Naive thymus-derived CD4-positive, alpha-beta T cell (primary cell): Measurements from ENCODE around the gene MBD5. TPM values are rescaled to one million over a fixed set of nuclear protein-coding genes. Genes with fewer than 3 reads are reported as not detected.
"Not testable (repeated sequence)": the region's sequence is repeated elsewhere in the genome, so short reads cannot be mapped to it uniquely, and the experiment has no call there.

Source experiments
- ATAC-seq: fragments of 150-1000 bp; cut with Tn5 transposase; 2 replicates; pipeline ENCODE4 v1.10.0; 2021; ENCODE audit warnings: mild to moderate bottlenecking, moderate library complexity
- CTCF ChIA-PET: fragments of 350-600 bp; sonication (Branson Sonifier 250); formaldehyde crosslinking; loops from one replicate; lab custom pipeline; 2021; ENCODE audit warnings: antibody characterized with exemption; lab: Charles Lee
- POLR2A ChIA-PET: fragments of 350-600 bp; sonication (Branson Sonifier 250); formaldehyde crosslinking; loops from one replicate; lab custom pipeline; 2021; ENCODE audit warnings: antibody characterized with exemption, inconsistent platforms; lab: Charles Lee
- DNase-seq, 9 donors: peaks; one replicate each; pipeline versions ENCODE4 v3.0.0 to v3.0.0-alpha.2; 2020 to 2022; ENCODE audit warnings: mixed read lengths in 1 of 9
- H3K27ac ChIP-seq: one replicate; pipeline ENCODE4 v1.7.0; 2013; ENCODE audit warnings: mild to moderate bottlenecking, low read depth, low read length, moderate library complexity
- H3K27me3 ChIP-seq, 2 donors: one replicate each; pipeline ENCODE4 v1.7.0; 2013; ENCODE audit warnings: low read length in 2 of 2, mild to moderate bottlenecking in 2 of 2, moderate library complexity in 2 of 2; ENCODE audit not compliant: control insufficient read depth in 2 of 2, insufficient read depth in 2 of 2
- H3K36me3 ChIP-seq, 3 experiments: 1 replicate in 2 of 3; 2 replicates in 1 of 3; pipeline ENCODE4 v1.7.0; 2013; ENCODE audit warnings: low read length in 3 of 3, mild to moderate bottlenecking in 3 of 3, moderate library complexity in 1 of 3; ENCODE audit not compliant: insufficient read depth in 3 of 3, control insufficient read depth in 2 of 3
- H3K4me1 ChIP-seq, 2 donors: one replicate each; pipeline ENCODE4 v1.7.0; 2013; ENCODE audit warnings: low read length in 2 of 2, mild to moderate bottlenecking in 2 of 2, moderate library complexity in 1 of 2; ENCODE audit not compliant: control insufficient read depth in 2 of 2, insufficient read depth in 2 of 2
- H3K4me3 ChIP-seq: 2 replicates; pipeline ENCODE4 v1.7.0; 2013; ENCODE audit warnings: mild to moderate bottlenecking, low read length
- H3K9me3 ChIP-seq, 3 experiments: 1 replicate in 2 of 3; 2 replicates in 1 of 3; pipeline ENCODE4 v1.7.0; 2013; ENCODE audit warnings: low read length in 3 of 3; ENCODE audit not compliant: control insufficient read depth in 2 of 3
- H3K27ac Mint-ChIP-seq, 9 donors: one replicate each; pipeline ENCODE4 v1.8.0; 2020 to 2022; ENCODE audit warnings: mixed read lengths in 9 of 9, mild to moderate bottlenecking in 8 of 9, moderate library complexity in 5 of 9, inconsistent platforms in 2 of 9
- H3K27me3 Mint-ChIP-seq, 5 donors: one replicate each; pipeline ENCODE4 v1.8.0; 2021 to 2022; ENCODE audit warnings: mixed read lengths in 5 of 5, mild to moderate bottlenecking in 1 of 5
- H3K36me3 Mint-ChIP-seq, 5 donors: one replicate each; pipeline ENCODE4 v1.8.0; 2020 to 2022; ENCODE audit warnings: mixed read lengths in 5 of 5, mild to moderate bottlenecking in 3 of 5, inconsistent platforms in 1 of 5
- H3K4me1 Mint-ChIP-seq, 7 donors: one replicate each; pipeline ENCODE4 v1.8.0; 2020 to 2022; ENCODE audit warnings: mixed read lengths in 7 of 7, mild to moderate bottlenecking in 3 of 7, inconsistent platforms in 1 of 7
- H3K4me3 Mint-ChIP-seq, 10 donors: one replicate each; pipeline ENCODE4 v1.8.0; 2020 to 2022; ENCODE audit warnings: mild to moderate bottlenecking in 10 of 10, mixed read lengths in 10 of 10, moderate library complexity in 6 of 10, inconsistent platforms in 2 of 10
- H3K9me3 Mint-ChIP-seq, 11 donors: one replicate each; pipeline ENCODE4 v1.8.0; 2020 to 2022; ENCODE audit warnings: mixed read lengths in 11 of 11, mild to moderate bottlenecking in 4 of 11, inconsistent platforms in 1 of 11, moderate library complexity in 1 of 11
- intact Hi-C, 2 donors: fragments of 100-400 bp; cut with micrococcal nuclease; formaldehyde crosslinking; loops; one replicate each; pipeline ENCODE4 v1.15.1; 2023
- polyA plus RNA-seq, 2 donors: library from polyadenylated mRNA; unstranded; fragments of 300-500 nt; fragmentation: Illumina TruSeq; gene quantifications; one replicate each; pipeline ENCODE4 v1.2.3, GENCODE V29; 2021
- total RNA-seq, 6 experiments: library from RNA in 5 of 6; stranded (reverse) in 5 of 6; gene quantifications; 1 replicate in 5 of 6; 2 replicates in 1 of 6; pipeline ENCODE4 v1.2.3 and lab custom pipeline; 2021 to 2026

MBD5 gene
- total and polyA plus RNA-seq, 7 experiments from 2014 or later = 14.6 to 76.8 (median 58.6) TPM

DNA sequence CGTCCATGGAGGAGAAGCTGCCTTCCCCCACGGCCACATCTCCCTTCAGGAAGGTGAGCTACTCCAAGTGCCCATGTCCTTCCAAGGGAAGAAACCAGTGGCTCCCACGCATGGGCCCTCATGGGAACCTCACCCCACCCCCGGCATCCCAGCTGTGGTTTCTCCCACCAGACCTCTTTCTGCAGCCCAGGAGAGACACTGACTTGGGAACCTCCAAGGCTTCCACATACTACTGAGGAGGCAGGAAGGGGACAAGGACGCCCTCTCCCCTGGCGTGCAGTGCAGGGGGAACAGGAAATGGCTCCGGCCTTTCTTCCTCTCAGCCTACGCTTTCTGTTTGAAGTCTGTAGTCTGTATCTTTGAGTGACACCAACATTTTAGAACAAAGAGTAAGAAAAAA is 519.1 kb downstream of the MBD5 start:
- H3K27ac ChIP-seq = no peak overlapping the region
- Mint-ChIP-seq H3K9me3 (peaks cover 0 to 5% (median 0%) of the 10 kb centered on the region in 11 donors), H3K36me3 (peaks cover 0 to 19% (median 0%) of the 10 kb centered on the region in 5 donors), H3K4me3 (peak overlapping the region; percentile 47 to 78 (median 60)), H3K4me1 (peaks cover 21 to 77% (median 59%) of the 10 kb centered on the region in 7 donors), H3K27ac (peak overlapping the region; percentile 48 to 93 (median 89)), H3K27me3 (peaks cover 0 to 4% (median 0%) of the 10 kb centered on the region in 5 donors)
- intact Hi-C loops = loop anchor here (1.0 to 2.0 kb wide), 2 partner anchors 12 to 15 kb away; no protein-coding TSS in a partner anchor
- peak in 4 of 9 donors; percentile 32 to 42 (median 40) for DNase-seq
- ChIA-PET CTCF (interaction anchor here (0.7 to 1.1 kb wide), 4 partner anchors 11 to 35 kb away, joined by 3 to 5 read pairs (median 4); no protein-coding TSS in a partner anchor), POLR2A (interaction anchor here (0.6 to 5.9 kb wide), 4 partner anchors 12 to 31 kb away, joined by 3 to 38 read pairs (median 20); no protein-coding TSS in a partner anchor)
- H3K9me3 ChIP-seq = no peaks in the 10 kb centered on the region
- peak; percentile 60 for ATAC-seq
- H3K36me3 ChIP-seq = no peaks in the 10 kb centered on the region
- peak overlapping the region; percentile 10 for H3K4me3 ChIP-seq
- no peaks in the 10 kb centered on the region for H3K27me3 ChIP-seq
- H3K4me1 ChIP-seq = peaks cover 0 to 28% of the 10 kb centered on the region in 2 donors

DNA sequence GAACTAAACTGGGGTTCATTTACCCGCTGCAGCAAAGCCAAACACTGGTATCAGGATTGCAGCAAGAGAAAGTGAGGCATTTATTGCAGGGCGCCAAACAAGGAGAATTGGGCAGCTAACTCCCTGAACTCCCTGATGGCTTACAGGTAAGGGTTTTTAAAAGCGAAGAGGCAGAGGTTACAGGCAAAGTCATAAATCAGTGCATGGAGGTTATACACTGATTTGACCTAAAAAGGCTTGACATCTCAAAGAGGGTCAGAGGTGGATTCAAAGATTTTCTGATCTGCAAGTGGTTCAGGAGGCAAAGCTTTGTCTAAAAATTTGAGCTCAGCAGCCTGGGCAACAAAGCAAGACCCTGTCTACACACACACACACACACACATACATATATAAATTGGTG is 520.9 kb downstream of the MBD5 start:
- Mint-ChIP-seq H3K4me1 (peaks cover 27 to 87% (median 67%) of the 10 kb centered on the region in 7 donors), H3K36me3 (peaks cover 0 to 24% (median 0%) of the 10 kb centered on the region in 5 donors), H3K9me3 (peaks cover 0 to 11% (median 0%) of the 10 kb centered on the region in 11 donors), H3K4me3 (peak overlapping the region in 1 of 10 donors; percentile 62), H3K27ac (peak overlapping the region in 6 of 9 donors; percentile 46 to 90 (median 84)), H3K27me3 (peaks cover 0 to 4% (median 0%) of the 10 kb centered on the region in 5 donors)
- Histone ChIP-seq H3K4me1 (peaks cover 5 to 40% of the 10 kb centered on the region in 2 donors), H3K27me3 (no peaks in the 10 kb centered on the region), H3K9me3 (no peaks in the 10 kb centered on the region), H3K36me3 (no peaks in the 10 kb centered on the region), H3K27ac (no peak overlapping the region), H3K4me3 (no peak overlapping the region)
- ChIA-PET POLR2A (interaction anchor here (1.0 to 5.9 kb wide), 6 partner anchors 10 to 33 kb away, joined by 3 to 38 read pairs (median 4); no protein-coding TSS in a partner anchor), CTCF (interaction anchor here (1.1 kb wide), 2 partner anchors 12 to 21 kb away, joined by 3 read pairs; no protein-coding TSS in a partner anchor)
- intact Hi-C loops = loop anchor here in 1 of 2 donors (2.0 kb wide), 1 partner anchor 17 kb away; no protein-coding TSS in a partner anchor
- DNase-seq (no peak), ATAC-seq (no peak)

DNA sequence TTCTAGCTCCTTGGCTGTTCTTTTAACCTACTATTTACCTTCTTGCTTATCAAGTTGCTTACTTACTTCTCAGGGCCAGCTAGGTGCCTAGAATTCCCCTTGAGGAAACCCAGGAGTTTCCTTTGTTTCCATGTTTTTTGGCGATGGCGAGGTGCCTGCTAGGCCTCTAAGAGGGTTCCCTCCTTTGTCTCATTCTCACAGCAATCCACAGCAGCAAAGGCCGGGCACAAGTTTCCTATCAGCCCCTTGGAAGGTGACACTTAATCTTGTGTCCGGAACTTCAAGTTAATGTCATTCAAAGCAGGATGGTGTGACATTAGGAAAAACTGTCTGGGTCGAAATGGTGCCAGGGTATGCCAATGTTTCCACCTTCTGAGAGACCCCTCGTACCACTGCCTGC is 521.7 kb downstream of the MBD5 start:
- peaks cover 0 to 12% (median 0%) of the 10 kb centered on the region in 11 donors for H3K9me3 Mint-ChIP-seq
- peaks cover 0 to 4% (median 0%) of the 10 kb centered on the region in 5 donors for H3K27me3 Mint-ChIP-seq
- H3K4me3 ChIP-seq = no peak overlapping the region
- ChIA-PET CTCF (interaction anchor here (1.1 to 1.2 kb wide), 3 partner anchors 9 to 16 kb away, joined by 3 to 6 read pairs (median 3); no protein-coding TSS in a partner anchor), POLR2A (interaction anchor here (1.0 to 5.0 kb wide), 4 partner anchors 10 to 33 kb away, joined by 3 to 38 read pairs (median 3); no protein-coding TSS in a partner anchor)
- peaks cover 0 to 26% (median 0%) of the 10 kb centered on the region in 5 donors for H3K36me3 Mint-ChIP-seq
- H3K36me3 ChIP-seq = no peaks in the 10 kb centered on the region
- no peak for DNase-seq
- H3K27ac Mint-ChIP-seq = peak overlapping the region in 2 of 9 donors; percentile 42 to 61
- H3K27me3 ChIP-seq = no peaks in the 10 kb centered on the region
- H3K27ac ChIP-seq = no peak overlapping the region
- intact Hi-C loops = no loop called here
- no peak for ATAC-seq
- no peaks in the 10 kb centered on the region for H3K9me3 ChIP-seq
- peaks cover 31 to 89% (median 75%) of the 10 kb centered on the region in 7 donors for H3K4me1 Mint-ChIP-seq
- no peak overlapping the region for H3K4me3 Mint-ChIP-seq
- H3K4me1 ChIP-seq = peaks cover 5 to 48% of the 10 kb centered on the region in 2 donors

DNA sequence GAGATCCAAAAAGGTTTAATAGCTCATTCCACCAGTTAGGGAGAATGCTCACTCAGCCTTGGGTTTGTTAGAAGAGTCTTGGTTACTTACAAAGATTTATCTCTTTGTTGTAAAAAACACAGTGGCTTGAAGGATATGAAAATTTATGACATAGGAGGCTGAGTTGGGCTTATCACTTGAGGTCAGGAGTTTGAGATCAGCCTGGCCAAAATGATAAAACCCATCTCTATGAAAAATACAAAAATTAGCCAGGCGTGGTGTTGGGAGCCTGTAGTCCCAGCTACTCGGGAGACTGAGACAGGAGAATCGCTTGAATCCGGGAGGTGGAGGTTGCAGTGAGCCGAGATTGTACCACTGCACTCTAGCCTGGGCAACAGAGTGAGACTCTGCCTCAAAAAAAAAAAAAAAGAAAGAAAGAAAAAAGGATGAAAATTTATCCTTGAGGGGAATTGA is 522.2 kb downstream of the MBD5 start:
- DNase-seq, H3K27ac ChIP-seq, H3K36me3 ChIP-seq, H3K27me3 ChIP-seq, ATAC-seq, H3K4me3 Mint-ChIP-seq, H3K27me3 Mint-ChIP-seq, H3K4me3 ChIP-seq, H3K9me3 ChIP-seq, intact Hi-C loops: not testable (repeated sequence)
- peaks cover 0 to 26% (median 0%) of the 10 kb centered on the region in 5 donors for H3K36me3 Mint-ChIP-seq
- ChIA-PET CTCF (interaction anchor here (1.2 kb wide), 2 partner anchors 9 to 17 kb away, joined by 3 to 6 read pairs; no protein-coding TSS in a partner anchor), POLR2A (interaction anchor here (1.1 to 5.0 kb wide), 3 partner anchors 10 to 19 kb away, joined by 3 to 38 read pairs (median 3); no protein-coding TSS in a partner anchor)
- peaks cover 0 to 12% (median 0%) of the 10 kb centered on the region in 11 donors for H3K9me3 Mint-ChIP-seq
- H3K27ac Mint-ChIP-seq = peak overlapping the region in 2 of 9 donors; percentile 42 to 61
- H3K4me1 ChIP-seq = peaks cover 5 to 47% of the 10 kb centered on the region in 2 donors
- H3K4me1 Mint-ChIP-seq = peaks cover 31 to 93% (median 74%) of the 10 kb centered on the region in 7 donors

DNA sequence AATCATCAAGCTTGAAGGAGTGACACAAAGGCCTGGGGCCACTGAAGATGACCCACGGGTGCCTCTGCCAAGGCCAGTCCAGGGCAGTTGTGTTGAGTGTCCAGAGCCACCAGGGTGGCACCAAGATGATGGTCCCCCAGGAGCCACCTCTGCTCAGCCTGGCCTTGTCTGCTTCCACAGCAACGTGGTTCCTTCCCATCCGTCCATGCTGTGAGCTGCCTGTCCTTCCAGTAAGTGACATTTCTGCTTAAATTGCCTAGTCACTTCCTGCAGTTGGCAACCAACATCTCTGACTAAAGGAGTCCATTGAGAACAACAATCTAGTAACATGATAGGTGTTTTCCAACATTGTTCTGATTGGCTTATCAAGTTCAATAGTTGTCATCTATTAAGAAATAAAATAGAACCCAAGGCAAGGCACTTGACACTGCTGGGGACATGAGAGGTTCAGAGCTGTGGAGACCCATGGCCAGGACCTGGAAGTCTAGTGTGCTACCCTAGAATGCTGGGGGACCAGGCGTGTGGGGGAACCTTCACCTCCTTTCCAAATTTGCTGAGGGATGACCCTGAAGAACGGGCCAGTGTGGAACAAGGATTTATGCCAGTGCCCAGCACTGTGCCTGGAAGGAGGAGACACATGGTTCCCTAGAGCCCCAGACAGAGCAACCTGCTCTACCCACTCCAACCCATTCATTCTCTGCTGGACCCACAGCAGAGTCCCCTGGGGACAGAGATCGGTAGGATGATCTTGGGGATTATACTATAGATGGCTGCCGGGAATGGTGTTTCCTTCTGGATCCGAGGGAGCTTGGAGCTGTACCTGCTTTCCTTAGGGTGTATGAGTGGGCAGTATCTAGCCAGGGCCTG is 524.7 kb downstream of the MBD5 start:
- Mint-ChIP-seq H3K27me3 (peaks cover 0 to 2% (median 0%) of the 10 kb centered on the region in 5 donors), H3K9me3 (peaks cover 0 to 11% (median 0%) of the 10 kb centered on the region in 11 donors), H3K4me3 (peak overlapping the region in 3 of 10 donors; percentile 32 to 58 (median 46)), H3K27ac (peak overlapping the region in 4 of 9 donors; percentile 13 to 88 (median 44)), H3K36me3 (peaks cover 0 to 27% (median 0%) of the 10 kb centered on the region in 5 donors), H3K4me1 (peaks cover 22 to 70% (median 54%) of the 10 kb centered on the region in 7 donors)
- H3K9me3 ChIP-seq = no peaks in the 10 kb centered on the region
- peak; percentile 75 for ATAC-seq
- no peaks in the 10 kb centered on the region for H3K27me3 ChIP-seq
- ChIA-PET POLR2A (interaction anchor here (1.0 to 1.9 kb wide), 5 partner anchors 8 to 100 kb away, joined by 3 to 5 read pairs (median 4); no protein-coding TSS in a partner anchor), CTCF (interaction anchor here (1.1 kb wide), 1 partner anchor 36 kb away, joined by 4 read pairs; no protein-coding TSS in a partner anchor)
- H3K4me3 ChIP-seq = no peak overlapping the region
- intact Hi-C loops = loop anchor here in 1 of 2 donors (1.0 to 2.0 kb wide), 3 partner anchors 21 to 100 kb away; no protein-coding TSS in a partner anchor
- H3K27ac ChIP-seq = no peak overlapping the region
- DNase-seq = peak in 1 of 9 donors; percentile 36
- no peaks in the 10 kb centered on the region for H3K36me3 ChIP-seq
- peaks cover 5 to 36% of the 10 kb centered on the region in 2 donors for H3K4me1 ChIP-seq
